Astrocyte (in vitro differentiated cells and primary cell): ENCODE measurements around the gene MATCAP1. TPM values are rescaled to one million over a fixed set of nuclear protein-coding genes. Genes with fewer than 3 reads are reported as not detected.

Source experiments
- DNase-seq: peaks from one replicate; pipeline ENCODE4 v3.0.0-alpha.2; 2010; ENCODE audit warnings: low read depth
- FAIRE-seq: peaks from 2 replicates; lab custom pipeline; 2011; peaks lifted over from hg19 to GRCh38; lab: Jason Lieb, UNC
- H2AFZ ChIP-seq: 2 replicates; pipeline ENCODE4 v1.6.0; 2012; ENCODE audit warnings: low read depth, low read length, inconsistent platforms
- H3K27ac ChIP-seq: 2 replicates; pipeline ENCODE4 v1.5.1; 2011; ENCODE audit warnings: low read depth, low read length, inconsistent platforms
- H3K27me3 ChIP-seq: 2 replicates; pipeline ENCODE4 v1.6.0; 2011; ENCODE audit warnings: low read length, inconsistent platforms; ENCODE audit not compliant: insufficient read depth
- H3K36me3 ChIP-seq: 2 replicates; pipeline ENCODE4 v1.5.1; 2011; ENCODE audit warnings: low read length, inconsistent platforms; ENCODE audit not compliant: insufficient read depth
- H3K4me1 ChIP-seq: 2 replicates; pipeline ENCODE4 v1.5.1; 2011; ENCODE audit warnings: low read length, inconsistent platforms; ENCODE audit not compliant: insufficient read depth
- H3K4me2 ChIP-seq: 2 replicates; pipeline ENCODE4 v1.6.0; 2012; ENCODE audit warnings: low read length, inconsistent platforms
- H3K4me3 ChIP-seq: 2 replicates; pipeline ENCODE4 v1.5.1; 2011; ENCODE audit warnings: low read depth, mild to moderate bottlenecking, low read length, inconsistent platforms; ENCODE audit not compliant: insufficient read depth
- H3K79me2 ChIP-seq: 2 replicates; pipeline ENCODE4 v1.6.0; 2012; ENCODE audit warnings: mild to moderate bottlenecking, low read length, inconsistent platforms; ENCODE audit not compliant: insufficient read depth
- H3K9ac ChIP-seq: 2 replicates; pipeline ENCODE4 v1.6.0; 2012; ENCODE audit warnings: mild to moderate bottlenecking, low read length, inconsistent platforms
- H3K9me3 ChIP-seq: 2 replicates; pipeline ENCODE4 v1.5.1; 2012; ENCODE audit warnings: low read depth, mild to moderate bottlenecking, low read length, inconsistent platforms; ENCODE audit not compliant: insufficient read depth
- H4K20me1 ChIP-seq: 2 replicates; pipeline ENCODE4 v1.6.0; 2012; ENCODE audit warnings: low read length, inconsistent platforms; ENCODE audit not compliant: insufficient read depth
- H3K27ac Mint-ChIP-seq: one replicate; pipeline ENCODE4 v1.8.0; 2021; ENCODE audit warnings: mild to moderate bottlenecking, mixed read lengths; ENCODE audit not compliant: unreplicated experiment
- H3K27me3 Mint-ChIP-seq: one replicate; pipeline ENCODE4 v1.8.0; 2021; ENCODE audit warnings: low read depth, mixed read lengths; ENCODE audit not compliant: unreplicated experiment
- H3K36me3 Mint-ChIP-seq: one replicate; pipeline ENCODE4 v1.8.0; 2021; ENCODE audit warnings: low read depth, mixed read lengths; ENCODE audit not compliant: unreplicated experiment
- H3K4me1 Mint-ChIP-seq: one replicate; pipeline ENCODE4 v1.8.0; 2021; ENCODE audit warnings: low read depth, mixed read lengths; ENCODE audit not compliant: unreplicated experiment
- H3K4me3 Mint-ChIP-seq: one replicate; pipeline ENCODE4 v1.8.0; 2021; ENCODE audit warnings: mild to moderate bottlenecking, moderate library complexity, mixed read lengths; ENCODE audit not compliant: unreplicated experiment
- H3K9me3 Mint-ChIP-seq: one replicate; pipeline ENCODE4 v1.8.0; 2021; ENCODE audit warnings: mild to moderate bottlenecking, mixed read lengths; ENCODE audit not compliant: unreplicated experiment
- CTCF ChIP-seq: IDR thresholded peaks from 2 replicates; pipeline ENCODE4 v1.5.1; 2011; ENCODE audit warnings: low read depth, mild to moderate bottlenecking, inconsistent platforms, low read length, moderate library complexity; ENCODE audit not compliant: insufficient read depth
- EZH2 ChIP-seq: IDR thresholded peaks from 2 replicates; pipeline ENCODE4 v1.6.1; 2012; ENCODE audit warnings: mild to moderate bottlenecking, low read length, inconsistent platforms; ENCODE audit not compliant: insufficient read depth
- total RNA-seq: library from RNA; stranded (reverse); gene quantifications from 2 replicates; pipeline ENCODE4 v1.2.1, GENCODE V29; 2021

The MATCAP1 gene
- total RNA-seq, 1 donor from 2014 or later: 26.1 TPM

DNA sequence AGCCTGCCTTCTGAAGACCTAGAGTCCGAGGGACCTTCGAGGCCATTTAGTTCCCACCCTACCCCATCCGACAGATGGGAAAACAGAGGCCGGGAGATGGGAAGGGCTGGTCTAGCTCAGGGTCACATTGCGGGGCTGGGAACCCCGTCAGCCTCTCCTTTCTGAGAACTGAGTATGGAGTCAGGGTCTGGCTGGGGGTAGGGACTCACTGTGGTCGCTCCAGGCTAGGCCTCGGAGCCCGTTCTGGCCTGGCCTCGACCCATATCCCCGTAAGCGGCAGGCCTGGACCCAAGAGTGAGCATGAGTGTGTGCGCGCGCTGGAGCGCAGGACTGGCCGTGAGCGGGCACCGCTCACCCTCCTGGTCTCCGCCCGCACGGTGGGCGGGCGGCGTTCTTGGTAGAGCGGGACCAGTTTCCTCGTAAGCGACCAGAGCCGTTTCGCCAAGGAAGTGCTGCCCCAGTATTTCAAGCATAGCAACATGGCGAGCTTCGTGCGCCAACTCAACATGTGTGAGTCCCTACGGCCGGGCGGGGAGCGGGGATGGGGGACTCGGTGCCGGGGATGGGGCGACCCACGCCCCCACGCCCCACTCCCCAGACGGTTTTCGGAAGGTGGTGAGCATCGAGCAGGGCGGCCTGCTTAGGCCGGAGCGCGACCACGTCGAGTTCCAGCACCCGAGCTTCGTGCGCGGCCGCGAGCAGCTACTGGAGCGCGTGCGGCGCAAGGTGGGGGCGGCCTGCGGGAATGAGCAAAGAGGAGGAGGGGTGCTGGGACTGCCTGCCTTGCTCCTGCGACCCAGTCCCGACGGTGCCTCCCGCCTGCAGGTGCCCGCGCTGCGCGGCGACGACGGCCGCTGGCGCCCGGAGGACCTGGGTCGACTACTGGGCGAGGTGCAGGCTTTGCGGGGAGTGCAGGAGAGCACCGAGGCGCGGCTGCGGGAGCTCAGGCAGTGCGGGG is 18.4 kb downstream of the MATCAP1 start:
- Histone ChIP-seq H3K9me3 (no peaks in the 10 kb centered on the region), H3K9ac (no peak overlapping the region), H3K79me2 (no peaks in the 10 kb centered on the region), H3K36me3 (no peaks in the 10 kb centered on the region), H4K20me1 (peaks cover 31% of the 10 kb centered on the region), H2AFZ (no peak overlapping the region), H3K27me3 (peaks cover 68% of the 10 kb centered on the region), H3K27ac (no peak overlapping the region), H3K4me3 (no peak overlapping the region), H3K4me1 (peaks cover 29% of the 10 kb centered on the region), H3K4me2 (peak overlapping the region; percentile 22)
- no peak overlapping the region for H3K4me3 Mint-ChIP-seq
- H3K27ac Mint-ChIP-seq: peak overlapping the region; percentile 41
- peaks cover 6% of the 10 kb centered on the region for H3K4me1 Mint-ChIP-seq
- peaks cover 10% of the 10 kb centered on the region for H3K9me3 Mint-ChIP-seq
- peaks cover 53% of the 10 kb centered on the region for H3K27me3 Mint-ChIP-seq
- H3K36me3 Mint-ChIP-seq: peaks cover 2% of the 10 kb centered on the region
- no peak for FAIRE-seq
- DNase-seq: no peak
- TF ChIP-seq EZH2: peak; percentile 96
- TF ChIP-seq CTCF: no peak

- Histone ChIP-seq H2AFZ (peak within 1 kb of the TSS; percentile 16), H3K9me3 (no peaks in the 10 kb centered on the region), H3K9ac (no peak within 1 kb of the TSS), H3K27me3 (peaks cover 68% of the 10 kb centered on the region), H3K4me2 (peak within 1 kb of the TSS; percentile 81), H4K20me1 (peaks cover 31% of the 10 kb centered on the region), H3K4me3 (peak within 1 kb of the TSS; percentile 48), H3K27ac (no peak within 1 kb of the TSS), H3K4me1 (peaks cover 25% of the 10 kb centered on the region), H3K36me3 (no peaks in the 10 kb centered on the region), H3K79me2 (no peaks in the 10 kb centered on the region)
- Mint-ChIP-seq H3K9me3 (peaks cover 15% of the 10 kb centered on the region), H3K27me3 (peaks cover 53% of the 10 kb centered on the region), H3K36me3 (peaks cover 2% of the 10 kb centered on the region), H3K4me1 (peaks cover 3% of the 10 kb centered on the region), H3K27ac (peak within 1 kb of the TSS; percentile 41), H3K4me3 (no peak within 1 kb of the TSS)
- DNase-seq (no peak), FAIRE-seq (no peak)
- TF ChIP-seq EZH2: no peak
- TF ChIP-seq CTCF: no peak
These were observed 19.1 kb downstream of the MATCAP1 start, which contains the start of gene HSF4 for GRCh38 chr16:67164599-67165061. HSF4 (plus strand) TSS chr16:67164745; CDS start chr16:67164812, 67 bp downstream.
